Small intestine (tissue), 7 donors: ENCODE results near the gene GABRA5. TPM values are rescaled to one million over a fixed set of nuclear protein-coding genes. Genes with fewer than 3 reads are reported as not detected.

Experiments used
- DNase-seq, 2 donors: peaks; one replicate each; pipeline versions ENCODE4 v3.0.0 to v3.0.0-alpha.2; 2013
- FAIRE-seq: peaks from 2 replicates; lab custom pipeline; 2012; peaks lifted over from hg19 to GRCh38; lab: Jason Lieb, UNC
- H3K27ac ChIP-seq, 3 donors: one replicate each; pipeline ENCODE4 v1.5.1; 2013; ENCODE audit warnings: low read length in 2 of 3, mild to moderate bottlenecking in 2 of 3, control low read depth in 1 of 3, inconsistent platforms in 1 of 3, low read depth in 1 of 3, moderate library complexity in 1 of 3
- H3K27me3 ChIP-seq, 3 donors: one replicate each; pipeline ENCODE4 v1.6.1; 2013; ENCODE audit warnings: low read length in 3 of 3, inconsistent platforms in 1 of 3; ENCODE audit not compliant: control insufficient read depth in 3 of 3, insufficient read depth in 3 of 3
- H3K36me3 ChIP-seq, 3 donors: one replicate each; pipeline ENCODE4 v1.6.1; 2013; ENCODE audit warnings: low read length in 3 of 3, inconsistent platforms in 1 of 3, low read depth in 1 of 3, mild to moderate bottlenecking in 1 of 3, moderate library complexity in 1 of 3; ENCODE audit not compliant: control insufficient read depth in 3 of 3, insufficient read depth in 2 of 3
- H3K4me1 ChIP-seq, 3 donors: one replicate each; pipeline ENCODE4 v1.6.1; 2013; ENCODE audit warnings: low read length in 2 of 3, inconsistent platforms in 1 of 3, low read depth in 1 of 3, mild to moderate bottlenecking in 1 of 3, moderate library complexity in 1 of 3; ENCODE audit not compliant: control insufficient read depth in 3 of 3, insufficient read depth in 2 of 3
- H3K4me3 ChIP-seq, 3 donors: one replicate each; pipeline ENCODE4 v1.5.1; 2013; ENCODE audit warnings: low read length in 3 of 3, control low read depth in 1 of 3, inconsistent platforms in 1 of 3, low read depth in 1 of 3, mild to moderate bottlenecking in 1 of 3, moderate library complexity in 1 of 3
- H3K9me3 ChIP-seq, 2 donors: one replicate each; pipeline ENCODE4 v1.6.1; 2013; ENCODE audit warnings: low read depth in 1 of 2, low read length in 1 of 2; ENCODE audit not compliant: control insufficient read depth in 2 of 2, insufficient read depth in 1 of 2
- WGBS, 3 donors: extraction: QIAGEN DNeasy Blood & Tissue Kit; methylation state at CpG; one replicate each; pipeline ENCODE4 v1.1.7; 2013; 5-methylcytosine and 5-hydroxymethylcytosine counted together
- polyA plus RNA-seq, 4 donors: library from polyadenylated mRNA; stranded (reverse) in 3 of 4; unstranded in 1 of 4; fragments of 200-250 nt in 3 of 4; fragments of 120-200 nt in 1 of 4; gene quantifications; one replicate each; pipeline versions ENCODE4 v1.2.1 to v1.2.3, GENCODE V29; 2013
- donor health status: healthy with polysubstance abuse.
- donor health status: control.
- donor health status: control.
- donor health status: Bipolar disorder and iron deficiency.
- donor health status: healthy.

The GABRA5 gene
- polyA plus RNA-seq, 4 donors: 0.03 to 0.04 TPM; not detected in 2

DNA sequence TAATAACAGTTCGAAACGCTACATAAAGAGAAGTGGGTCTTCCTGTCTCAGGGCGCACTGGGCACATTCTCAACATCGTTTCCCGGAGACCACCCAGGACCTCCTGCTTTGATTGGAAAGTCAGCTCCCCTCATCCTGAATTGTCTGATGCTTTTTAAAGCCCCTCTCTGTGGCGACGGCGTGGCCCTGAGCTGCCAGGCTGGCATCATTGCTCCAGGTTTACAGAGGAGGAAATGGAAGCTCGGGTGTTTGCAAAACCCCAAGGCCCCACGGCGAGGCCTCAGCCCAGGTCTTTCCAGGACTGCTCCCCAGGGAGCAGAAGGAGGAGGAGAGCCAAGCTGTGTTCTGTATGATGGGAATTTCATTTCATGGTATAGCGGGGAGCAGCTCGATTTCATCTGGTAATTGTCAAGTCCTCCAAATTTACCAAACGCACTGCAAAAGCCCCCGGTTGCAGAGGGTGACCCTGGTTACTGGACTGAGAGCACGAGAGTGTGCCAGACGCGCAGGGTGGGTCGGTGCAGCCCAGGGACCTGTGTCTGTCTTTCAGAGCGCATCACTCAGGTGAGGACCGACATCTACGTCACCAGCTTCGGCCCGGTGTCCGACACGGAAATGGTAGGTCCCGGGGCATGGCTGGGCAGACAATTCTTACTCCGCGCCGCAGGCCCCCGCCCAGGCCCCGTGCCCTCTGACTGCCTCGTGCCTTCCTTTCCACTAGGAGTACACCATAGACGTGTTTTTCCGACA is 15.9 kb downstream of the GABRA5 start:
- no peak for DNase-seq
- H3K27me3 ChIP-seq: no peaks in the 10 kb centered on the region
- no peaks in the 10 kb centered on the region for H3K36me3 ChIP-seq
- no peak overlapping the region for H3K27ac ChIP-seq
- 89 to 93% (median 91%) methylated on average over 35 of the region's 35 CpGs for WGBS, 3 donors
- no peak for FAIRE-seq
- no peak overlapping the region for H3K4me3 ChIP-seq
- no peaks in the 10 kb centered on the region for H3K9me3 ChIP-seq
- no peaks in the 10 kb centered on the region for H3K4me1 ChIP-seq

GRCh38 chr15:26883466-26883865 is 16.6 kb downstream of the GABRA5 start:
- no peak for FAIRE-seq
- 91 to 94% (median 93%) methylated on average over 32 of the region's 32 CpGs for WGBS, 3 donors
- Histone ChIP-seq H3K36me3 (no peaks in the 10 kb centered on the region), H3K4me3 (no peak overlapping the region), H3K27ac (no peak overlapping the region), H3K27me3 (no peaks in the 10 kb centered on the region), H3K9me3 (no peaks in the 10 kb centered on the region), H3K4me1 (no peaks in the 10 kb centered on the region)
- DNase-seq: no peak

GRCh38 chr15:26886566-26886965 is 19.7 kb downstream of the GABRA5 start:
- no peak overlapping the region for H3K27ac ChIP-seq
- H3K27me3 ChIP-seq: peaks cover 0 to 1% (median 0%) of the 10 kb centered on the region in 3 donors
- H3K9me3 ChIP-seq: no peaks in the 10 kb centered on the region
- FAIRE-seq (no peak), DNase-seq (no peak)
- H3K36me3 ChIP-seq: no peaks in the 10 kb centered on the region
- H3K4me3 ChIP-seq: no peak overlapping the region
- no peaks in the 10 kb centered on the region for H3K4me1 ChIP-seq
- 60 to 71% (median 61%) methylated on average over 4 of the region's 4 CpGs for WGBS, 3 donors

- FAIRE-seq (no peak), DNase-seq (no peak)
- WGBS, 3 donors: 25 to 54% (median 35%) methylated on average over 7 of the region's 7 CpGs
Observed at GRCh38 chr15:26887926-26888666, 21.2 kb downstream of the GABRA5 start.

GRCh38 chr15:26888761-26889160 is 21.9 kb downstream of the GABRA5 start:
- DNase-seq: no peak
- 26 to 56% (median 32%) methylated on average over 8 of the region's 8 CpGs for WGBS, 3 donors
- peaks cover 0 to 7% (median 0%) of the 10 kb centered on the region in 3 donors for H3K27me3 ChIP-seq
- H3K27ac ChIP-seq: no peak overlapping the region
- H3K4me1 ChIP-seq: no peaks in the 10 kb centered on the region
- no peak for FAIRE-seq
- no peaks in the 10 kb centered on the region for H3K36me3 ChIP-seq
- H3K9me3 ChIP-seq: no peaks in the 10 kb centered on the region
- H3K4me3 ChIP-seq: no peak overlapping the region

More at GRCh38 chr15:26887926-26888666, 21.2 kb downstream of the GABRA5 start:
- H3K4me1 ChIP-seq: no peaks in the 10 kb centered on the region
- no peak overlapping the region for H3K27ac ChIP-seq
- no peak overlapping the region for H3K4me3 ChIP-seq
- H3K27me3 ChIP-seq: peaks cover 0 to 7% (median 0%) of the 10 kb centered on the region in 3 donors
- H3K36me3 ChIP-seq: no peaks in the 10 kb centered on the region
- no peaks in the 10 kb centered on the region for H3K9me3 ChIP-seq

DNA sequence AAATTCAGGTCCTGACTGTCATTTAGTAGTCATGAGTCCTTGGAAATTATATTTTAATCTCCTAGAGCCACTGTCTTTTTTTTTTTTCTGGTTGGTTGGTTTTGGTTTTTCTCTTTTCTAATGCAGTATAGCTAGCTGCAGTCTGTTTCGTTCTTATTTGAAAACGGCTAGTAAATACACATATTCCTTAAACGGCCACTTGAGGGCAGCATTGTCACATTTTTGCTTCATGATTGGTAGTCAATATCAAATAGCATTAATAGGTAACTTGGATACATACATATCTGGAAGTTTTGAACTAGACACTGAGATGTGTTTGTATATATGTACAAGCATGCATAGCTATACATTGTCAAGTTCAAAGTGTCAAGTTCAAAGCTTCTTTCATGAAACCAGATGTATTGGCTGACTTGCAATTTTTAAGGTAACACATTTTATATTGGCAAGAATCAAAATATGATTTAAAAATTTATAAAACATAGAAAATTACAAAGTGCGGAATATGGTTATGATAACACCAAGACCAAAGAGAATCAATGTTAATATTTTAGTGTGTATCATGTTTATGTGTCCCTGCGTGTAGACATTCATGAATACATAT is 22.5 kb downstream of the GABRA5 start:
- H3K9me3 ChIP-seq: peaks cover 0 to 6% of the 10 kb centered on the region in 2 donors
- peak; percentile 69 to 71 for DNase-seq
- H3K27me3 ChIP-seq: peaks cover 0 to 7% (median 0%) of the 10 kb centered on the region in 3 donors
- 23 to 24% (median 23%) methylated on average over 5 of the region's 5 CpGs for WGBS, 3 donors
- no peaks in the 10 kb centered on the region for H3K36me3 ChIP-seq
- H3K4me1 ChIP-seq: no peaks in the 10 kb centered on the region
- peak; percentile 65 for FAIRE-seq
- no peak overlapping the region for H3K4me3 ChIP-seq
- H3K27ac ChIP-seq: no peak overlapping the region

DNA sequence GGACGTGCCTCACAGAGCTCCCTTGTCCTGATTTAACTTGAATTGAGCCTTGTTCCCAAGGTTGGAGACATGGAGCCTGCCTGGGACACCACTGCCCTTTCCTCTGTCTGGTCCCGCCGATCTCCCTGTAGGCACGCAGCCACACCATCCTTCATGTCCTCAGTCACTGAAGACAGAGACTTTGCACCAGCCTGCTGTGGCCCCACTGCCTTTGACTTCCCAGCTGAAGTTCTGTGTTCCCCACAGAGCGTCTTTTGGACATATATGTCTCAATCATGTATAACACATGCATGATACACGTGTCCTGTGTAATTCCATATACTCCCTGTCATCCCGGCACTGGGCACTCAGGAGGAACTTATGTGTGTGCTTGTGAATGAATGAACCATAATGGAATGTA is 23.6 kb downstream of the GABRA5 start:
- 83 to 87% (median 84%) methylated on average over 7 of the region's 7 CpGs for WGBS, 3 donors

GRCh38 chr15:26890988-26891387 is 24.1 kb downstream of the GABRA5 start:
- H3K36me3 ChIP-seq: no peaks in the 10 kb centered on the region
- no peaks in the 10 kb centered on the region for H3K4me1 ChIP-seq
- WGBS, 3 donors: 52 to 57% (median 56%) methylated on average over 6 of the region's 6 CpGs
- FAIRE-seq (no peak), DNase-seq (no peak)
- peaks cover 0 to 7% (median 0%) of the 10 kb centered on the region in 3 donors for H3K27me3 ChIP-seq
- no peak overlapping the region for H3K27ac ChIP-seq
- H3K4me3 ChIP-seq: no peak overlapping the region
- peaks cover 0 to 7% of the 10 kb centered on the region in 2 donors for H3K9me3 ChIP-seq

More for the DNA sequence above, 23.6 kb downstream of the GABRA5 start:
- FAIRE-seq (no peak), DNase-seq (no peak)
- H3K9me3 ChIP-seq: peaks cover 0 to 7% of the 10 kb centered on the region in 2 donors
- peaks cover 0 to 7% (median 0%) of the 10 kb centered on the region in 3 donors for H3K27me3 ChIP-seq
- H3K4me1 ChIP-seq: no peaks in the 10 kb centered on the region
- no peaks in the 10 kb centered on the region for H3K36me3 ChIP-seq
- no peak overlapping the region for H3K4me3 ChIP-seq
- H3K27ac ChIP-seq: no peak overlapping the region
